Stomach (tissue), 9 donors: ENCODE results near the gene CCDC170. TPM values are rescaled to one million over a fixed set of nuclear protein-coding genes. Genes with fewer than 3 reads are reported as not detected.

Experiments
- DNase-seq, 2 donors: peaks; one replicate each; pipeline versions ENCODE4 v3.0.0 to v3.0.0-alpha.2; 2013 to 2019
- H3K27ac ChIP-seq, 5 donors: fragments of 200-600 bp in 4 of 5; sonication (generic) in 4 of 5; one replicate each; pipeline ENCODE4 v1.5.1; 2013 to 2019; ENCODE audit warnings: mild to moderate bottlenecking in 1 of 5, moderate library complexity in 1 of 5
- H3K27me3 ChIP-seq, 3 donors: fragments of 200-600 bp; sonication (generic); one replicate each; pipeline ENCODE4 v1.5.1; 2017 to 2019; ENCODE audit warnings: mixed run types in 1 of 3
- H3K36me3 ChIP-seq, 4 donors: fragments of 200-600 bp; sonication (generic); 1 replicate in 3 of 4; 2 replicates in 1 of 4; pipeline ENCODE4 v1.5.1; 2016 to 2019
- H3K4me1 ChIP-seq, 4 donors: fragments of 200-600 bp; sonication (generic); one replicate each; pipeline ENCODE4 v1.5.1; 2016 to 2019
- H3K4me3 ChIP-seq, 4 donors: fragments of 200-600 bp; sonication (generic) in 3 of 4; one replicate each; pipeline ENCODE4 v1.5.1; 2016 to 2019; ENCODE audit warnings: mild to moderate bottlenecking in 1 of 4
- H3K9me3 ChIP-seq, 4 donors: fragments of 200-600 bp; sonication (generic); one replicate each; pipeline ENCODE4 v1.5.1; 2016 to 2019
- CTCF ChIP-seq, 7 experiments: fragments of 450-650 bp in 4 of 7; fragments of 200-600 bp in 3 of 7; sonication (generic) in 3 of 7; IDR thresholded peaks; one replicate each; pipeline ENCODE4 v1.5.1; 2016 to 2019; ENCODE audit warnings: antibody characterized with exemption in 7 of 7, control low read depth in 2 of 7, mild to moderate bottlenecking in 1 of 7
- EP300 ChIP-seq: sonication (generic); formaldehyde crosslinking; IDR thresholded peaks from one replicate; pipeline ENCODE4 v1.6.1; 2017; ENCODE audit warnings: antibody characterized with exemption
- POLR2A ChIP-seq, 4 donors: fragments of 450-650 bp; IDR thresholded peaks; one replicate each; pipeline ENCODE4 v1.6.1; 2016; ENCODE audit warnings: antibody characterized with exemption in 4 of 4, control low read depth in 2 of 4, mild to moderate bottlenecking in 1 of 4, moderate library complexity in 1 of 4
- POLR2AphosphoS5 ChIP-seq, 3 donors: sonication (generic); formaldehyde crosslinking; IDR thresholded peaks; one replicate each; pipeline ENCODE4 v1.6.1; 2016; ENCODE audit warnings: antibody characterized with exemption in 3 of 3
- WGBS, 5 donors: extraction: QIAGEN DNeasy Blood & Tissue Kit in 3 of 5; methylation state at CpG; one replicate each; pipeline versions ENCODE4 v1.1.5 to v1.1.7; 2013 to 2018; 5-methylcytosine and 5-hydroxymethylcytosine counted together
- intact Hi-C: fragments of 100-400 bp; cut with DNase I; formaldehyde crosslinking; loops from one replicate; pipeline ENCODE4 v1.15.1; 2023; ENCODE audit warnings: low total_unique reads
- polyA plus RNA-seq, 3 donors: library from polyadenylated mRNA; stranded (reverse); fragments of 200-250 nt; gene quantifications; one replicate each; pipeline ENCODE4 v1.2.3, GENCODE V29; 2013
- total RNA-seq, 5 donors: library from RNA; depleted of rRNA; stranded (reverse); fragments of >200 nt; gene quantifications; one replicate each; pipeline versions ENCODE4 v1.1.0 to v1.2.3, GENCODE V29; 2014 to 2016
- donor health status: healthy with polysubstance abuse.
- donor health status: Bipolar disorder and iron deficiency.
- donor health status: healthy.

Gene CCDC170
- total and polyA plus RNA-seq, 8 donors = 0.05 to 3.6 (median 0.61) TPM; not detected in 1

- TF ChIP-seq CTCF (IDR thresholded peaks at IDR 0.05) (no peak), POLR2A (IDR thresholded peaks at IDR 0.05) (no peak), EP300 (no peak), POLR2AphosphoS5 (IDR thresholded peaks at IDR 0.05) (no peak)
- peak in 1 of 2 donors; percentile 46 for DNase-seq
- Histone ChIP-seq H3K36me3 (no peaks in the 10 kb centered on the region), H3K27me3 (no peaks in the 10 kb centered on the region), H3K4me3 (no peak overlapping the region), H3K27ac (peak overlapping the region in 3 of 5 donors; percentile 22 to 77 (median 70)), H3K4me1 (peaks cover 5 to 31% (median 20%) of the 10 kb centered on the region in 4 donors), H3K9me3 (no peaks in the 10 kb centered on the region)
- intact Hi-C loops = no loop called here
- WGBS, 5 donors = 27 to 58% (median 37%) methylated on average over 3 of the region's 3 CpGs
Measured at GRCh38 chr6:151627689-151628444, 134.1 kb downstream of the CCDC170 start.

DNA sequence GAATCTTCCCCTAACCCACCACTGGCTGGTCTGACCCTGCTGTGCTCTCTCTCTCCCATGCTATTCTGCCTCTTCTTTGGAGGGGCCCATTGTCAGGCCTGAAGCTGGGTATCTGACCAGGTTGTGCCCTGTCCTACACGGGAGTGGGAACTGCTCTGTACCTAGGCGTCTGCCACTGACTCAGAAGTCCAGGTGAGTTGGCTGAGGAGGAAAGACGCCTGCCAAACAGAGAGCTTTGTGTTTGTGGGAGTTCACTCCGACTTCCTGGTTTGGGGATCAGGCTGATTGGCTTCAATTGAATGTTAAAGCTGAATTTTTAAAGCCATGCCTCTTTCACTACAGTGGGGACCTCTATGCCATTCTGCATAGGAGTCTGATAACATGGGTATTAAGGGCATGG is 136.0 kb downstream of the CCDC170 start:
- TF ChIP-seq CTCF (IDR thresholded peaks at IDR 0.05) = no peak
- peak in 2 of 3 donors; percentile 32 to 53 for TF ChIP-seq POLR2AphosphoS5 (IDR thresholded peaks at IDR 0.05)
- Histone ChIP-seq H3K4me3 (no peak overlapping the region), H3K27ac (peak overlapping the region; percentile 22 to 90 (median 70)), H3K27me3 (no peaks in the 10 kb centered on the region), H3K4me1 (peaks cover 10 to 40% (median 26%) of the 10 kb centered on the region in 4 donors), H3K9me3 (no peaks in the 10 kb centered on the region), H3K36me3 (no peaks in the 10 kb centered on the region)
- 21 to 45% (median 33%) methylated on average over 4 of the region's 4 CpGs for WGBS, 5 donors
- peak; percentile 34 to 69 for DNase-seq
- intact Hi-C loops = no loop called here

- H3K4me1 ChIP-seq = peaks cover 10 to 40% (median 26%) of the 10 kb centered on the region in 4 donors
- H3K9me3 ChIP-seq = no peaks in the 10 kb centered on the region
- no peaks in the 10 kb centered on the region for H3K27me3 ChIP-seq
- H3K27ac ChIP-seq = peak overlapping the region in 4 of 5 donors; percentile 22 to 77 (median 66)
- no peaks in the 10 kb centered on the region for H3K36me3 ChIP-seq
- TF ChIP-seq POLR2AphosphoS5 (IDR thresholded peaks at IDR 0.05) (no peak), POLR2A (IDR thresholded peaks at IDR 0.05) (no peak), CTCF (IDR thresholded peaks at IDR 0.05) (no peak), EP300 (no peak)
- no peak overlapping the region for H3K4me3 ChIP-seq
- intact Hi-C loops = no loop called here
- DNase-seq = no peak
Measured at GRCh38 chr6:151630387-151630786, 136.6 kb downstream of the CCDC170 start.

DNA sequence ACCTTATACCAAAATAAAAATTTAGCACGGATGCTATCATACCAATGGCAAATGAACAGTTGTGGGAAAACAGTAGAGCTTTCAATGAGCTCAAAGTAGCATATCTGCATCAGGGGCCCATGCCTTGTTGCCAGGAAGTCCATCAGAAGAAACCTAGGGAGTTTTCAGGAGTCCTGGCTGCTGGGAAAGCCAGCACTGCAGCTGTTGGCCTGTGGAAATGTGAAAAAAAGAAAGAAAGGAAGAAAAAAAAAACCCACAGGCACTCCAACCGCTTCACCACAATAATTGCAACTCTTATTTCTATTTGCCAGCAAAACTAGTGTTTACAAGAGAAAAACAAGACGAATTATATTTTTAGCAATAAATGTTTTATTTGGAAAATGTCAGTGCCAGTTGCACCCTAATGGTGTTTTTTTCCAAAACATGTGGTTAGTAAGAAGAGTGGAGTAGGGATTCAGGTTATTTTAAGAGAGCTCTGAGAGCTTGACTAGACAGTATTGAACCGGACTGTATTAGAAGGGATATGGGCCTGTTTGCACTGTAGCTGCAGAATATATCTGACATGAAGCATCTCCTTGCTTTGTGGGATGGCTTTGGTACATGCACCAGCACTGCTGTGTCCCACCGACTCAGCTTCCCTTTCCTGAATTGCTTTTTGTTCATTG is 137.3 kb downstream of the CCDC170 start:
- Histone ChIP-seq H3K4me1 (peaks cover 10 to 40% (median 26%) of the 10 kb centered on the region in 4 donors), H3K4me3 (no peak overlapping the region), H3K9me3 (no peaks in the 10 kb centered on the region), H3K27ac (peak overlapping the region in 1 of 5 donors; percentile 70), H3K36me3 (no peaks in the 10 kb centered on the region), H3K27me3 (no peaks in the 10 kb centered on the region)
- intact Hi-C loops = no loop called here
- no peak for DNase-seq
- WGBS, 5 donors = 57 to 71% (median 64%) methylated on average over 5 of the region's 5 CpGs
- TF ChIP-seq POLR2AphosphoS5 (IDR thresholded peaks at IDR 0.05) = no peak
- no peak for TF ChIP-seq EP300
- TF ChIP-seq CTCF (IDR thresholded peaks at IDR 0.05) = no peak
- no peak for TF ChIP-seq POLR2A (IDR thresholded peaks at IDR 0.05)
